HCT116 (cell line): Measurements from ENCODE around the gene VRK3. TPM values are rescaled to one million over a fixed set of nuclear protein-coding genes. Genes with fewer than 3 reads are reported as not detected.

Experiments used
- ATAC-seq: fragments of 200-7000 bp; cut with Tn5 transposase; 2 replicates; pipeline ENCODE4 v1.9.1; 2020; ENCODE audit warnings: mild to moderate bottlenecking, moderate library complexity
- BruUV-seq: library from RNA; stranded (reverse); fragments of 400-500 nt; replicated peaks from 2 replicates; lab custom pipeline; 2021; lab: Mats Ljungman, UMichigan
- CTCF ChIA-PET: fragments of 300-600 bp; sonication (Branson Sonifier 250); formaldehyde crosslinking; loops from one replicate; lab custom pipeline; 2021; ENCODE audit warnings: antibody characterized with exemption; lab: Charles Lee
- POLR2A ChIA-PET: fragments of 300-600, 350-600 bp; sonication (Branson Sonifier 250); formaldehyde crosslinking; loops from one replicate; lab custom pipeline; 2021; ENCODE audit warnings: antibody characterized with exemption; lab: Charles Lee
- RAD21 ChIA-PET, 2 experiments: fragments of 300-600 bp; sonication (Branson Sonifier 250); formaldehyde crosslinking; loops; one replicate each; lab custom pipeline; 2023; ENCODE audit warnings: low total read pairs in 2 of 2; ENCODE audit not compliant: uncharacterized antibody in 2 of 2, unreplicated experiment in 2 of 2, low non-redundant PET in 1 of 2; lab: Charles Lee
- DNase-seq: peaks from one replicate; pipeline ENCODE4 v3.0.0-alpha.2; 2010; ENCODE audit warnings: low read depth, low spot score
- H2AFZ ChIP-seq: fragments of 200-600 bp; shearing (Covaris generic), sonication (generic); 2 replicates; pipeline ENCODE4 v1.6.1; 2017; ENCODE audit warnings: low read depth, mixed run types, mixed read lengths, antibody characterized with exemption, low read length; ENCODE audit not compliant: poor library complexity, severe bottlenecking
- H3K27ac ChIP-seq: 2 replicates; pipeline ENCODE4 v1.5.1; 2012; ENCODE audit warnings: low read depth, low read length
- H3K27me3 ChIP-seq: fragments of 200-600 bp; sonication (generic); 2 replicates; pipeline ENCODE4 v1.6.1; 2016; ENCODE audit warnings: mixed run types, low read length, mixed read lengths; ENCODE audit not compliant: insufficient read depth
- H3K36me3 ChIP-seq, 2 experiments: fragments of 200-500 bp in 1 of 2; fragments of 200-600 bp in 1 of 2; sonication (Bioruptor generic) in 1 of 2; sonication (generic) in 1 of 2; 2 replicates each; pipeline versions ENCODE4 v1.5.1 to v1.6.1; 2014 to 2016; ENCODE audit warnings: low read length in 2 of 2, inconsistent platforms in 1 of 2, mixed read lengths in 1 of 2, mixed run types in 1 of 2; ENCODE audit not compliant: insufficient read depth in 2 of 2, control insufficient read depth in 1 of 2
- H3K4me1 ChIP-seq, 2 experiments: fragments of 200-600 bp in 1 of 2; sonication (generic) in 1 of 2; 2 replicates each; pipeline versions ENCODE4 v1.5.1 to v1.6.1; 2012 to 2017; ENCODE audit warnings: low read length in 2 of 2, inconsistent platforms in 1 of 2, mild to moderate bottlenecking in 1 of 2, mixed read lengths in 1 of 2, mixed run types in 1 of 2, moderate library complexity in 1 of 2; ENCODE audit not compliant: insufficient read depth in 2 of 2, control insufficient read depth in 1 of 2
- H3K4me2 ChIP-seq: fragments of 200-600 bp; sonication (generic); 2 replicates; pipeline ENCODE4 v1.6.1; 2017; ENCODE audit warnings: mixed run types, low read length, mixed read lengths
- H3K4me3 ChIP-seq, 2 experiments: fragments of 200-600 bp in 1 of 2; sonication (generic) in 1 of 2; replicated peaks in 1 of 2; 2 replicates each; pipeline ENCODE4 v1.5.1; 2011 to 2016; ENCODE audit warnings: low read length in 2 of 2, control low read depth in 1 of 2, low read depth in 1 of 2, mild to moderate bottlenecking in 1 of 2, mixed read lengths in 1 of 2, mixed run types in 1 of 2
- H3K79me2 ChIP-seq: fragments of 200-600 bp; sonication (generic); 2 replicates; pipeline ENCODE4 v1.6.1; 2017; ENCODE audit warnings: mild to moderate bottlenecking, mixed run types, low read length, moderate library complexity, mixed read lengths; ENCODE audit not compliant: insufficient read depth
- H3K9ac ChIP-seq: fragments of 200-600 bp; sonication (generic); 2 replicates; pipeline ENCODE4 v1.6.1; 2016; ENCODE audit warnings: low read length, mixed read lengths
- H3K9me2 ChIP-seq: fragments of 200-600 bp; sonication (generic), shearing (Covaris generic); 2 replicates; pipeline ENCODE4 v1.6.1; 2017; ENCODE audit warnings: mixed run types, mild to moderate bottlenecking, moderate library complexity; ENCODE audit not compliant: insufficient read depth
- H3K9me3 ChIP-seq, 2 experiments: fragments of 200-500 bp in 1 of 2; fragments of 200-600 bp in 1 of 2; sonication (Bioruptor generic) in 1 of 2; sonication (generic) in 1 of 2; 2 replicates each; pipeline ENCODE4 v1.6.1; 2014 to 2017; ENCODE audit warnings: low read length in 2 of 2, mixed read lengths in 2 of 2, inconsistent platforms in 1 of 2, low read depth in 1 of 2, mild to moderate bottlenecking in 1 of 2, mixed run types in 1 of 2, moderate library complexity in 1 of 2; ENCODE audit not compliant: control insufficient read depth in 1 of 2, insufficient read depth in 1 of 2
- H4K20me1 ChIP-seq: fragments of 200-600 bp; sonication (generic), shearing (Covaris generic); 2 replicates; pipeline ENCODE4 v1.6.1; 2017; ENCODE audit warnings: mixed run types, mild to moderate bottlenecking, moderate library complexity; ENCODE audit not compliant: insufficient read depth
- CBX3 ChIP-seq: IDR thresholded peaks from 2 replicates; pipeline ENCODE4 v1.6.1; 2012; ENCODE audit warnings: low read depth
- EGR1 ChIP-seq: IDR thresholded peaks from 2 replicates; pipeline ENCODE4 v1.6.1; 2012; ENCODE audit warnings: low read depth
- EZH2phosphoT487 ChIP-seq: fragments of 200-600 bp; IDR thresholded peaks from 2 replicates; pipeline ENCODE4 v1.6.1; 2018; ENCODE audit warnings: antibody characterized with exemption, borderline replicate concordance
- FOSL1 ChIP-seq: IDR thresholded peaks from 2 replicates; pipeline ENCODE4 v1.6.1; 2012; ENCODE audit warnings: low read depth
- JUND ChIP-seq: IDR thresholded peaks from 2 replicates; pipeline ENCODE4 v1.6.1; 2012
- MAX ChIP-seq: IDR thresholded peaks from 2 replicates; pipeline ENCODE4 v1.6.1; 2012
- SIN3A ChIP-seq: IDR thresholded peaks from 2 replicates; pipeline ENCODE4 v1.6.1; 2012; ENCODE audit warnings: low read depth
- TCF7L2 ChIP-seq: IDR thresholded peaks from 2 replicates; pipeline ENCODE4 v1.7.0; 2011; ENCODE audit warnings: borderline replicate concordance, inconsistent platforms; ENCODE audit not compliant: insufficient read depth, insufficient read length; ENCODE audit errors: extremely low read depth
- ZBTB33 ChIP-seq: IDR thresholded peaks from 2 replicates; pipeline ENCODE4 v1.6.1; 2011; ENCODE audit warnings: mild to moderate bottlenecking, low read length, moderate library complexity; ENCODE audit not compliant: insufficient replicate concordance; ENCODE audit errors: extremely low read depth
- intact Hi-C: fragments of 100-400 bp; cut with micrococcal nuclease; formaldehyde crosslinking; loops from 2 replicates; pipeline ENCODE4 v1.10.0; 2022
- total RNA-seq: library from RNA; stranded (reverse); gene quantifications from one replicate; pipeline ENCODE4 v1.2.1, GENCODE V29; 2021; ENCODE audit not compliant: unreplicated experiment

Gene VRK3
- total RNA-seq, 1 experiment from 2014 or later, result 44.0 TPM

- TF ChIP-seq CBX3 (0 out of 2 replicates have a peak, but pooled peaks have one; percentile 40), EGR1 (no peak)
- no peaks in the 10 kb centered on the region for H3K9me2 ChIP-seq
- ChIA-PET POLR2A (no interaction called here), RAD21 (no interaction called here), CTCF (no interaction called here)
- H3K79me2 ChIP-seq, result no peaks in the 10 kb centered on the region
- H2AFZ ChIP-seq, result no peak overlapping the region
- H3K27ac ChIP-seq, result no peak overlapping the region
- no peak overlapping the region for H3K4me3 ChIP-seq
- no peak overlapping the region for H3K4me2 ChIP-seq
- ATAC-seq (no peak), DNase-seq (no peak)
- no TSS peak for BruUV-seq
- H4K20me1 ChIP-seq, result no peaks in the 10 kb centered on the region
- no peaks in the 10 kb centered on the region for H3K4me1 ChIP-seq
- no peak overlapping the region for H3K9ac ChIP-seq
- H3K9me3 ChIP-seq, result peaks cover 40 to 50% of the 10 kb centered on the region in 2 experiments; a peak in 3 of 4 replicates
- H3K27me3 ChIP-seq, result no peaks in the 10 kb centered on the region
- intact Hi-C loops, result no loop called here
- peaks cover 56 to 82% of the 10 kb centered on the region in 2 experiments for H3K36me3 ChIP-seq
Measured at GRCh38 chr19:50044922-50045321, 19.8 kb upstream of the VRK3 start.

GRCh38 chr19:50043967-50044366 lies 18.8 kb upstream of the VRK3 start:
- intact Hi-C loops, result no loop called here
- CTCF ChIA-PET, result no interaction called here
- Histone ChIP-seq H3K79me2 (no peaks in the 10 kb centered on the region), H3K9ac (no peak overlapping the region), H2AFZ (no peak overlapping the region), H3K4me1 (no peaks in the 10 kb centered on the region), H3K36me3 (peaks cover 56 to 92% of the 10 kb centered on the region in 2 experiments), H3K9me3 (peaks cover 40 to 50% of the 10 kb centered on the region in 2 experiments; a peak in 3 of 4 replicates), H3K9me2 (no peaks in the 10 kb centered on the region), H4K20me1 (no peaks in the 10 kb centered on the region), H3K27ac (no peak overlapping the region), H3K4me2 (no peak overlapping the region), H3K4me3 (no peak overlapping the region), H3K27me3 (no peaks in the 10 kb centered on the region)
- no peak for ATAC-seq
- no peak for DNase-seq
- POLR2A ChIA-PET, result no interaction called here
- no TSS peak for BruUV-seq
- RAD21 ChIA-PET, result no interaction called here
- no peak for TF ChIP-seq ZBTB33
- TF ChIP-seq FOSL1, result no peak
- TF ChIP-seq CBX3, result no peak
- no peak for TF ChIP-seq MAX
- TF ChIP-seq TCF7L2, result no peak
- TF ChIP-seq SIN3A, result no peak
- no peak for TF ChIP-seq JUND
- no peak for TF ChIP-seq EZH2phosphoT487
